Measurements from ENCODE around the gene CACFD1.

DNA sequence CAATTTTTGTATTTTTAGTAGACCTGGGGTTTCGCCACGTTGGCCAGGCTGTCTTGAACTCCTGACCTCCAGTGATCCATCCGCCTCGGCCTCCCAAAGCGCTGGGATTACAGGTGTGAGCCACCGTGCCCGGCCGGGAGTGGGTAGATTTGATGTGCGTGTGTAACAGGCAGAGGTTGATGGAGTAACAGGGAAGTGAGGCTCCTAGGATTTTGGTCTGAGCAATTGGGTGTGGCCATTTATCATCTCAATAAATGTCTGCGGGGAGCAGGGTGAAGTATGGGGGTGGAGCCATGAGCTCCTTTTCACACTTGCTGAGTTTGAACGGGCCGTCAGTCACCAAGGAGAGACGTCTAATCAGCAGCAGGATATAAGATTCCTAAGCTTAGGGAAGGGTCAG is 40.8 kb upstream of the CACFD1 start:
- TF ChIP-seq, protein P1, sequence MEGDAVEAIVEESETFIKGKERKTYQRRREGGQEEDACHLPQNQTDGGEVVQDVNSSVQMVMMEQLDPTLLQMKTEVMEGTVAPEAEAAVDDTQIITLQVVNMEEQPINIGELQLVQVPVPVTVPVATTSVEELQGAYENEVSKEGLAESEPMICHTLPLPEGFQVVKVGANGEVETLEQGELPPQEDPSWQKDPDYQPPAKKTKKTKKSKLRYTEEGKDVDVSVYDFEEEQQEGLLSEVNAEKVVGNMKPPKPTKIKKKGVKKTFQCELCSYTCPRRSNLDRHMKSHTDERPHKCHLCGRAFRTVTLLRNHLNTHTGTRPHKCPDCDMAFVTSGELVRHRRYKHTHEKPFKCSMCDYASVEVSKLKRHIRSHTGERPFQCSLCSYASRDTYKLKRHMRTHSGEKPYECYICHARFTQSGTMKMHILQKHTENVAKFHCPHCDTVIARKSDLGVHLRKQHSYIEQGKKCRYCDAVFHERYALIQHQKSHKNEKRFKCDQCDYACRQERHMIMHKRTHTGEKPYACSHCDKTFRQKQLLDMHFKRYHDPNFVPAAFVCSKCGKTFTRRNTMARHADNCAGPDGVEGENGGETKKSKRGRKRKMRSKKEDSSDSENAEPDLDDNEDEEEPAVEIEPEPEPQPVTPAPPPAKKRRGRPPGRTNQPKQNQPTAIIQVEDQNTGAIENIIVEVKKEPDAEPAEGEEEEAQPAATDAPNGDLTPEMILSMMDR (IDR thresholded peaks at IDR 0.05; ENCODE audit: low read depth, low read length, poor library complexity, severe bottlenecking): no peak
- no peak for TF ChIP-seq EZH2phosphoT487 (IDR thresholded peaks at IDR 0.05; ENCODE audit: borderline replicate concordance, low read length)

All from DOHH2 (cell line).